ENCODE data around the gene MYO18B.

The MYO18B gene

GRCh38 chr22:25840167-25840566 is 98.2 kb downstream of the MYO18B start:
- no peak overlapping the region for H3K4me3 ChIP-seq (replicated peaks; ENCODE audit: low read depth, low read length)
- DNase-seq (ENCODE audit: low read depth): no peak
- TF ChIP-seq CTCF (IDR thresholded peaks at IDR 0.05; ENCODE audit: low read length, missing control alignments): no peak

- no peak for TF ChIP-seq CTCF (IDR thresholded peaks at IDR 0.05; ENCODE audit: low read length, missing control alignments)
- H3K4me3 ChIP-seq (replicated peaks; ENCODE audit: low read depth, low read length): no peak overlapping the region
- DNase-seq (ENCODE audit: low read depth): no peak
Measured at GRCh38 chr22:25840891-25841290, 98.9 kb downstream of the MYO18B start.

- TF ChIP-seq CTCF (IDR thresholded peaks at IDR 0.05; ENCODE audit: low read length, missing control alignments): no peak
- DNase-seq (ENCODE audit: low read depth): no peak
- no peak overlapping the region for H3K4me3 ChIP-seq (replicated peaks; ENCODE audit: low read depth, low read length)
Measured at GRCh38 chr22:25841775-25842174, 99.8 kb downstream of the MYO18B start.

GRCh38 chr22:25843660-25844405 is 101.8 kb downstream of the MYO18B start:
- no peak overlapping the region for H3K4me3 ChIP-seq (replicated peaks; ENCODE audit: low read depth, low read length)
- no peak for TF ChIP-seq CTCF (IDR thresholded peaks at IDR 0.05; ENCODE audit: low read length, missing control alignments)
- no peak for DNase-seq (ENCODE audit: low read depth)

GRCh38 chr22:25844601-25845000 is 102.6 kb downstream of the MYO18B start:
- no peak overlapping the region for H3K4me3 ChIP-seq (replicated peaks; ENCODE audit: low read depth, low read length)
- TF ChIP-seq CTCF (IDR thresholded peaks at IDR 0.05; ENCODE audit: low read length, missing control alignments): no peak

GRCh38 chr22:25845985-25846745 is 104.2 kb downstream of the MYO18B start:
- DNase-seq (ENCODE audit: low read depth): no peak
- no peak overlapping the region for H3K4me3 ChIP-seq (replicated peaks; ENCODE audit: low read depth, low read length)
- no peak for TF ChIP-seq CTCF (IDR thresholded peaks at IDR 0.05; ENCODE audit: low read length, missing control alignments)

More at GRCh38 chr22:25844601-25845000, 102.6 kb downstream of the MYO18B start:
- DNase-seq (ENCODE audit: low read depth): no peak

Measured in fibroblast of pulmonary artery (primary cell).